ENCODE results near the gene SLC6A4. TPM values are rescaled to one million over a fixed set of nuclear protein-coding genes. Genes with fewer than 3 reads are reported as not detected.

The SLC6A4 gene
- total and polyA plus RNA-seq, 2 of the 8 experiments (the other 6 are each of a cell fraction or from before 2014, with no cell fraction given), result 0.09 to 0.33 TPM

DNA sequence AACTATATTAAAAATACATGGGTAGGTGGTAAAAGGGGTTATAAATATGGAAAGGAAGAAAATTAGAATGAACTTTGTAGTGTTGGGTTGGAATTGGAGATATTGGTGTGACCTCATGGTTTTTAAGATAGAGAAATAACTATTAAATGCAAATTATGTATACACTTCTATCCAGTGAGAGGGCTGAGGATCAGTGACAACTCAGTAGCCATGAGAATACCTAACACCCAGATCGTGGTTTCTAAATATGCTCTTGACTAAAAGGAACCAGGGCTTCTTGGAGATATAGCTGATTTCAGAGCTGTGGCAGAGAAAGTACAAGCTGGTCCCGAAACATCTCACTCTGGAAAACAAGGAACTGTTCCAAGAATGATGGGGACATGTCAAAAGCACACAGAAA, 44.4 kb downstream of the SLC6A4 start:
- H3K14ac ChIP-seq (ENCODE audit: insufficient read length), result no peak overlapping the region
- TF ChIP-seq TCF12 (IDR thresholded peaks at IDR 0.05; ENCODE audit: low read depth, low read length) (no peak), KDM5A (IDR thresholded peaks at IDR 0.05; ENCODE audit: low read length) (no peak), EP300 (IDR thresholded peaks at IDR 0.05; ENCODE audit: borderline replicate concordance in 1 of 2, low read depth in 2 of 2, low read length in 2 of 2) (no peak), SIRT6 (IDR thresholded peaks at IDR 0.05; ENCODE audit: low read length) (no peak), MAX (IDR thresholded peaks at IDR 0.05) (no peak)
- TF ChIP-seq, protein P1, sequence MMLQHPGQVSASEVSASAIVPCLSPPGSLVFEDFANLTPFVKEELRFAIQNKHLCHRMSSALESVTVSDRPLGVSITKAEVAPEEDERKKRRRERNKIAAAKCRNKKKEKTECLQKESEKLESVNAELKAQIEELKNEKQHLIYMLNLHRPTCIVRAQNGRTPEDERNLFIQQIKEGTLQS (IDR thresholded peaks at IDR 0.05; ENCODE audit: insufficient read depth, low read depth, low read length), result no peak

More for the DNA sequence above, 44.4 kb downstream of the SLC6A4 start:
- H2BK5ac ChIP-seq (ENCODE audit: low read depth, low read length), result no peak overlapping the region
- no peak for DNase-seq (ENCODE audit: low read depth in 1 of 2, low spot score in 2 of 2)
- no peak overlapping the region for H3K18ac ChIP-seq (ENCODE audit: extremely low read depth, low read length)
- no peak overlapping the region for H3K23ac ChIP-seq (ENCODE audit: insufficient read length)
- H2AK5ac ChIP-seq (ENCODE audit: low read depth, low read length), result no peak overlapping the region
- no peak overlapping the region for H3K56ac ChIP-seq (replicated peaks; ENCODE audit: insufficient read length, low read depth, low read length)
- H3K4me1 ChIP-seq (replicated peaks in 1 of 4; ENCODE audit: control insufficient read depth in 3 of 4, insufficient read depth in 4 of 4, low read length in 3 of 4), result no peaks in the 10 kb centered on the region
- no peak overlapping the region for H2BK15ac ChIP-seq (ENCODE audit: low read length)
- no peaks in the 10 kb centered on the region for H3K27me3 ChIP-seq (replicated peaks in 1 of 4; ENCODE audit: control insufficient read depth in 3 of 4, extremely low read depth in 1 of 4, insufficient read depth in 3 of 4, low read length in 3 of 4)
- H3K4me2 ChIP-seq (ENCODE audit: insufficient read depth in 1 of 2, low read depth in 2 of 2, low read length in 2 of 2), result no peak overlapping the region
- H3K4ac ChIP-seq (replicated peaks; ENCODE audit: insufficient read length, low read depth, low read length), result no peak overlapping the region
- 80% methylated on average over 2 of the region's 2 CpGs; no CpG with 5 or more reads in 1 of the 2 experiments for WGBS, 2 experiments (ENCODE audit: extremely low coverage in 1 of 2, insufficient coverage in 1 of 2, insufficient read length in 1 of 2, insufficient replicate concordance in 2 of 2, low coverage in 1 of 2, low lambda C conversion rate in 2 of 2, missing lambda C conversion rate in 1 of 2)
- no peak overlapping the region for H4K5ac ChIP-seq (ENCODE audit: insufficient read length, low read depth, low read length)
- ChIA-PET CTCF (ENCODE audit: partially characterized antibody) (interaction anchor here (1.3 to 1.4 kb wide), 2 partner anchors 14 to 46 kb away, joined by 3 to 4 read pairs; no protein-coding TSS in a partner anchor), POLR2A (ENCODE audit: partially characterized antibody) (interaction anchor here (0.9 to 1.5 kb wide), 5 partner anchors 8 to 85 kb away, joined by 3 to 4 read pairs (median 3); no protein-coding TSS in a partner anchor)
- peaks cover 0 to 8% (median 0%) of the 10 kb centered on the region in 4 experiments; a peak in 1 of 8 replicates for H3K36me3 ChIP-seq (ENCODE audit: control insufficient read depth in 2 of 4, insufficient read depth in 4 of 4, low read length in 3 of 4)
- no peaks in the 10 kb centered on the region for H3K23me2 ChIP-seq (ENCODE audit: low read depth, low read length)
- H2BK12ac ChIP-seq (ENCODE audit: low read depth, low read length), result no peak overlapping the region
- H3K4me3 ChIP-seq (ENCODE audit: extremely low read depth in 1 of 4, insufficient read depth in 2 of 4, low read depth in 3 of 4, low read length in 4 of 4), result no peak overlapping the region
- H2AFZ ChIP-seq (ENCODE audit: low read length), result no peak overlapping the region
- no peak overlapping the region for H4K91ac ChIP-seq (replicated peaks; ENCODE audit: insufficient read length, low read length)
- H4K8ac ChIP-seq (ENCODE audit: extremely low read depth, insufficient read depth, low read length), result no peak overlapping the region
- H3K9ac ChIP-seq (replicated peaks in 1 of 4; ENCODE audit: extremely low read depth in 1 of 4, low read depth in 3 of 4, low read length in 3 of 4), result no peak overlapping the region
- H3K79me1 ChIP-seq (ENCODE audit: low read depth, low read length), result no peaks in the 10 kb centered on the region
- H3K27ac ChIP-seq (ENCODE audit: low read depth, low read length), result no peak overlapping the region
- no peaks in the 10 kb centered on the region for H4K20me1 ChIP-seq (replicated peaks in 1 of 2; ENCODE audit: control insufficient read depth in 1 of 2, insufficient read depth in 2 of 2, low read length in 2 of 2)
- H2BK20ac ChIP-seq (ENCODE audit: low read length), result no peak overlapping the region
- no peaks in the 10 kb centered on the region for H3K79me2 ChIP-seq (ENCODE audit: control insufficient read depth in 1 of 2, insufficient read depth in 2 of 2, low read length in 2 of 2)
- no peaks in the 10 kb centered on the region for H3K9me3 ChIP-seq (ENCODE audit: insufficient read depth in 2 of 2, low read depth in 1 of 2, low read length in 1 of 2)
- FAIRE-seq, result no peak
- H2BK120ac ChIP-seq (replicated peaks; ENCODE audit: low read depth, low read length), result no peak overlapping the region

Measured in H1 (cell line).